GM18526 (cell line): Measurements from ENCODE around the gene ARPP21.

ENCODE experiments used
- POLR2A ChIP-seq: IDR thresholded peaks from 3 replicates; pipeline ENCODE4 v1.6.1; 2011; ENCODE audit not compliant: insufficient read length; ENCODE audit errors: extremely low read depth

The ARPP21 gene

DNA sequence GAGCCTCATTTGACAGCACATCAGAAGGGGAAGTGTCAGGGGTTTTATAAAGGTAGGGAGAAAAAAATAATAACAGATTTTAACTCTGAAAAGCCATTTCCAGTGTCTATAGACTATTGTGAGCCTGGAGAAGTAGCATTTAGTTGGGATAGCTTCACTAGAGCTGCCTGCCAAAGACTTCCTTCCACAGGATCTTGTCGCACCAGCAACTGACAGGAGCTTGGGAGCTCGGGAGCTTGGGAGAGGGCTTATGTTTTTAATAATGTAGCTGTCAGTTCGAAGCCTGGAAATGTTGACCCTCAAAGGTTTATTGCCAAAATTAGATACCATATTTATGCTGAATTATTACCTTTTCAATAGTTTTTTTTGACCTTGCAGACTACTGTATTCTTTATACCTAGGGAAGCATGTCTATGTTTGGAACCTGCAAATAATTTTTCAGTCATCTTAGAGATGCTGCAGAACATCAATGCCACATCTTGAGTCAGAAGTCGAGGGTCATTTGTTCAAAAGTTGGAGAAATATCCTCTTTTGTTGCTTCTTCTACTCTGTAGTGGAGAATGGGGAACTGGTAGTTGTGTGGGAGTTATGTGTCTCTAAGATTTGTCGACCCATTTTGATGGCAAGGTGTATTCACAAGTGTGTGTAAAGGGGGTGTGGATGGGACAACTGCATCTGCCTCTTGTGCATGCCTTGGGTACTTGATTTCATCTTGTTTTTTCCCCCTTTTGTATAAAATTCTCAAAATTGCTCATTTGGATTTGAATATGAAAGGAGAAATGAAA, 41.7 kb downstream of the ARPP21 start:
- TF ChIP-seq POLR2A, result no peak

DNA sequence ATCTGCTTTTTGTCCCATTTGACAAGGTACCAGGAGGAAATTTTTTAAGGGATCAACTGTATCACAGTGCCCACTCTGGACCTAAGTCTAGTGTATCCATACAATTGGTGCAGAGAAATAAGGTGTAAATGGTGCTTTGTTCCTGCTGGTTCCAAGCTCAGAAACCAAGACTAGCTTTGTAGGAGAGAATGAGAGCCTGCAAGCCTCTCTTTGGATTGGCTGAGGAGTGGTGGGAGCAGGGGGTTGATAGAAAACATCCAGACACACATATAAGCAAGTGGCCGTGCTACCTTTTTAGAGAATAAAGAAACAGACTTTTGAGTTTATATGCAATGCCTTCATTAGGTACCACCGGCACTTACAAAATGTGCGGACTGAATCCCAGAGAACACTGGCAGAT, 45.8 kb downstream of the ARPP21 start:
- TF ChIP-seq POLR2A, result no peak

DNA sequence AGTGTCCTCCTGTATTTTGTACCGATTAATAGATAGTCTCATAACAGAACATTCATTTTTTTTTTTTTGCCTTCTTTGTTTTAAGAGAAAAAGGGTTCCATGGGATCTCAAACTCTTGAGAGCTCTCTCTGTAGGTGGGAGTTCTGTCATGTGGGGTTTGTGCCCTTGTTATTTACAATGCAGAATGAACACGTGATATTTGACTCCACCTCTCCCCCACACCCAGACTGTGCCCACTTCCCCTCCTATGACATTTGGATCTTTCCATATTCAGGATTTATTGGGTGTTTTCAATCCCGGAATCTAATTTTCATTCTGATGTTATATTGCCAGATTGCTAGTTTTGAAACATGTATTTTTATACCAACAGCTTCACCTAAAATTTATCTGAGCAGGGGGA, 49.5 kb downstream of the ARPP21 start:
- no peak for TF ChIP-seq POLR2A

DNA sequence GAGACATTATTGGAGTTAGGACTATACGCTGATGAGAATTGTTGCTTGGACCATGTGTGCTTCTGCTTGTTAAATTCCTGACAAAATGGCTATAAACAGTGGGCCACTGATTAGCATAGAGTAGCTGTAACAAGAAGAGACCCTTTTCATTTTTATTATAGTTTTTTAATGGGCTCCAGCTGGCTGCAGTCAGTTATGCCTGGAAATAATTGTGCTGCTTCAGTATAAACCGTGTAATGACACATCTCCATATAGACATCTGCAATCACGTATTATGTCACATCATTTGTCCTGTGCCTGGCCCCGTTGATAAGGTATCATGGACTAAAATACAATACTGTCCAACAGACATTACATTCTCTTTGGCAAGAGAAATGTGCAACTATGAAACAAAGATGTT, 50.9 kb downstream of the ARPP21 start:
- TF ChIP-seq POLR2A, result no peak

DNA sequence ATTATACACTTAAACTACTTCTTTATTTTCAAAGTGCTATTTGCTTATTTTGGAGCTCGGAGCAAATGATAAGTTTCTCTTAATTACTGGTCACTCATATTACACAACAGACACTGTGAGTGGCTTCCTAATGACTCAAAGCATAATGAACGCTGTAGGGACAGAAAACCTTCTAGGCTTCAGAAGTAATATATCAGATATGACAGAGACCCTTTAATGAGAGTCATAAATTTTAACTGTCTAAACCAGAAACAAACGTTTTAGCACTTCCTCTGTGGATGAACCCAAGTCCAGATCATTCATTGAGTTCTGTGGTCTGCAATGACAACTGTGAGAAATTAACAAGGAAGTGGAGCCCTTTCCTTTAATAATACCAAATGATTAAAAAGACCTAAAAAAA, 66.6 kb downstream of the ARPP21 start:
- TF ChIP-seq POLR2A, result no peak

DNA sequence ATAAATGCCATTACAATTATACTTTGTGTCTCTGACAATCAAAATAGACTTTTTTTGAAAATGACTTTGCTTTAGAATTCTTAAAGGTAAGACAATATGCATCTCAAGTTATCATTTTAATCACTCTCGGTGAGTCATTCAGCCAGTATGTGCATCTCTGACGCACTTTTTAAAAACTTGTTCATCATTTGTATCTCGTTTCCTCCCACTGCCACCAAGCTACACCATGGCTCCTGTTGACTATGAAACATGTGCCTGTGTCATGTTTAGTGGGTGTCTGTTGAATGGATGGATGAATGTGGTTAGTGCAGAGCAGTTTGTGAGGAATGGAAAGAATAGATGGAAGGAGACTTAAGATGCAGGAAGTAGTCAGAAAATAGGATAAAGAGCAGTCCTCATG, 68.6 kb downstream of the ARPP21 start:
- no peak for TF ChIP-seq POLR2A

DNA sequence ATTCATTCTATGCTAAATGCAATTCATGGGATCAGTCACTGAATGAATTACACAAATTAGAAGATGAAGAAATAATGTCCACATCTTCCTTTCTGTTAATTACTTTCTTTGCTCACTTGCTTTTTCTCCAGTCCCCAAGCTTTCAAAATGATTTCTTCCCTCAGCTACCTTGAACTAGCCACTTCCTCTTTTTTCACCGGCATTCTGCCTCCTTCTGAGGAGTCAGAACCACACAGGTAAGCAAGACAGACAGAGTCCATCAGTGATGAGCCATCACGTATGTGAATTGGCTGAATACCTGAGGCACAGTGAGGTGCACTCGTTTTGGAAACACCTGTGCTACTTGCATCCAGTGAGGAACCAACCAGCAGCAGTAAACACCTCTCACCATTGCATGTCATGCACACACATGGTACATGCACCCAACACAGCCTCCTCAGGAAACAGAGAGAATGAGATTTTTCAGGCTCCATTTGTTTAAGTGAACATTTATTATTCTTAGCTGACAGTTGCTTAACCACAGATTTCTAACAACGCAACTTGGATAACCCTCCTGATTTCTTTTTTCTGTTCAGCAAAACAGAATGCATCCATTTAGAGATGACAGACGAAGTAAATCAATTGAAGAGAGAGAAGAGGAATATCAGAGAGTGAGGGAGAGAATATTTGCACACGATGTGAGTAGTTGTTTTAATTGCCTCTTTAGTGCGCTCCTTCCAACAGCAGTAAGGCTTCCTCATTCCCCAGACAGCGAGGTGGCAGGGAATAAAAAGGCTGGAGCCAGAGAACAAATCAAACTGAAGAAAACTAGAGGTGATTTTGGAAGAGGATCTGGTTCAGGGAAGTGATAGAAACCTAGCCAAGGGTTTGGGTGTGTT, 69.3 kb downstream of the ARPP21 start:
- no peak for TF ChIP-seq POLR2A

DNA sequence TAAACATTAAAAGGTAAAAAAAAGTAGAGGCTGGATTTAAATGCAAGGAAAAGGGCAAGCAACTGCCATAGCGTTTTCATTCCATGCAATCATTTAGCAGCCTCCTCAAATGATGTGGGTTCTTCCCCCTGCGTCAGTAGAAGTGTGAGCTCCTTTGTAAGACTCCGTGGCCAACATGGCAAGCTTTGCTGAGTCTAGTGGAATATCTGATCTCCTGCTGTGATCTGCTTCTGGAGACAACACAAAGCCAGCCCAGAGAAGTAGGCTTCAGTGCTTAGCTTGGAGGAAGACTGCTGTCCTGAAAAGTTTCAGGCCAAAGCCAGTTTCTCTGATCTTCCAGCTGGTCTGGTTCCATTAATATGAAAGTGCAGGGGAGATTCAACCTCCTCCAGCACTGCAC, 70.4 kb downstream of the ARPP21 start:
- no peak for TF ChIP-seq POLR2A

DNA sequence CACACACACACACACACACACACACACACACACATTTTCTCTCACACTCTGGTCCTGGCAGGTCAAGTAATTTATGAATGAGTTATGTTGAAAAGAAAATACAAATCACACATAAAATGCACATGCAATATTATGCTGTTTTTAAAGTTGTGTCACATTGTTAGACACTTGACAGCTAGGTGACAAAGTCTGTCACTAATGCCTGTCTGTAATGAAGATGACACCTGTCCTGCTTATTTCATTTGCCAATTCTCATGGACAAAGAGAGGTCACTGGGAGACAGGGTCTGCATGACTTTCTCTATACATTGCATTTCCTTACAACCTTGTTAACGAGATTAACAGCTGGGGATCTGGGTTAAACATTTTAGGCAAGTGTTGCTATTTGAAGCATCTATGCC, 71.2 kb downstream of the ARPP21 start:
- no peak for TF ChIP-seq POLR2A

DNA sequence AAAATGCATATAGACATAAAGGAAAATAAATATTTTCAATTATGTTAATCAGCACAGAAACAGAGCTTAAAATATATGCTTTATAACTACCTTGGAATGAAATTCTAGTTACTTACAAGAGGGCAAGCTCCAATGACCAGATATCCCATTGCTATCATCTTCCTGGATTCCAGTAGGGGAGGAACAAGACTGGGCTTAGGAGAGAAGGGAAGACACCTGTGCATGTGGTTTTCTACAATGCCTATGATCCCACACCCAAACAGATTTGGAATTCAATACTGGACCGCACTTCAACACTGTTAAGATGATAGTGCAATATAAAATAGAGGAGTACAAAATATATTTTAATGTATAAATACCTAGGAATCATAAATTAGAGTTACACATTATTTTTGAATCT, 79.6 kb downstream of the ARPP21 start:
- no peak for TF ChIP-seq POLR2A

DNA sequence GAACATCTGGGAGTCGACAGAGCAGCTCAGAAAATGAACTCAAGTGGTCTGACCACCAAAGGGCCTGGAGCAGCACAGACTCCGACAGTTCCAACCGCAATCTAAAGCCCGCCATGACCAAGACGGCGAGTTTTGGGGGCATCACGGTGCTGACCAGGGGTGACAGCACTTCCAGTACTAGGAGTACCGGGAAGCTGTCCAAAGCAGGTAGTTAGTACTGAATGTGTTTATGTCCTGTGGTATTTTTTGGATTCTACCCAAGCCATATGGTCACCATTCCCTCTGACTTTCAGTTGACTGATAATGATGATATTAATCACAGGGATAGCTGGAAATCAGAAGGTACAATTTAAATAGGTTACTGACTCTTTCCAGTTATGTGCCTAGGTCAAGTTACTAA, 82.3 kb downstream of the ARPP21 start:
- TF ChIP-seq POLR2A, result no peak

DNA sequence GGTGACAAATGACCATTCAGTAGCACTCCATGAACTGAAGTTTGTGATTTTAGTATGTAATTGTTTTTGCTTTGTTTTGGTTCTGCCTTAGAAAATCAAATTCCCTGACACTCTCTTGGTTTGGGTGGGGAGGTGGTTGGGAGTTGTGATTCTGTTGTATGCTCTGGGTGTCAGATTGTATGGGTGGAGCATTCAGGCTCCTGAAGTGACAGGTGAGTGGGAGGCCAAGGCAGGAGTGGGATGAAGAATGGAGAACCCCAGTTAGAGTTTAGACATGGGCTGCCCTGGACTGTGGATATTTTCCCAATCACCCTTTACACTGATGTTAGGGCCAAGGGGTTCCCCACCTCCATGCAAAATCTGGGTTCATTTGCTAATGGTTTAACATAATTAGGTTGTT, 83.6 kb downstream of the ARPP21 start:
- no peak for TF ChIP-seq POLR2A

DNA sequence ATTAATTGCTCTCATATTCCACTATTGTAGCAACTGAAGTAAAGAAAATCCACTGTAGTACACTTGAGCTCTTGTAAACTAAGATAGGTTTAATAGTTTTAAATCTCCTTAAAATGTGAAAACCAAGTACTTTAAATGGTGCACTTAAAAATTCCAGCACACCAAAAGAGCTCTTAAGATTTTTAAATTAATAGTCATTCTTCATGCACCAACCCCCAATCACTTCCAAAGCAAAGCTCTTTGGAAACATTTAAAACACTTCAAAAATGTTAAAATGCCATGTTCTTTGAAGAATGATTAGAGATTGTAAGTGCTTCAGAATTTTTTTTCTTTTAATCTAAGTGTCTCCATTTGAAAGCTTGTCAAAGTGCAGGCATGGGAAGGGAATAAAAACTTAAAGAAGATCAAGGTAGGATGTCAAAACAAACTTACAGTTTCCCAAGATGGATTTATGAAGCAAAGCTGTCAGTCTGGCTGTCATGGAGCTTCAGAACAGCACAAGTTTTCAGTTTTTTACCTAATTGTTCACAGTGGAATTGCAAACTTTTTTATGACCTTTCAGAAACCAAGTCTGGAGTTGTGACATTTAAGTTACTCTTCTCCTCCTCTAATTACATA, 84.3 kb downstream of the ARPP21 start:
- no peak for TF ChIP-seq POLR2A

DNA sequence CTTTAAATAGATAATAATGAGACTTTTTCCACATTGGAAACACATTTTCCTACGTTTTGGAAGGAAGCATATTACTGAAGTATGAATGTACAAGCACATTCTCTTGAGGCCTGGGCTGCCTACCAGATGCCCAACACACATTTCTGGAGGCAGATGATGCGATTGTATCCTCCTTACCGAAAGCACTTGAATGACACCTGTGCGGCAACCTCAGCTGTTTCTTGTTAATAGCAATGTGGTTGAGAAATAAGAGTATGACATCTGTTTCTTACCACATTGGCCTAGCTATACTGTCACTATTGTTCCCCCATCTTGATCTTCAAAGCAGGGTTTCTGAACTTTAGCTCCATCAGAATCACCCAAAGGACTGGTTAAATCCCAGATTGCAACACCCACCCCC, 84.8 kb downstream of the ARPP21 start:
- TF ChIP-seq POLR2A, result no peak

DNA sequence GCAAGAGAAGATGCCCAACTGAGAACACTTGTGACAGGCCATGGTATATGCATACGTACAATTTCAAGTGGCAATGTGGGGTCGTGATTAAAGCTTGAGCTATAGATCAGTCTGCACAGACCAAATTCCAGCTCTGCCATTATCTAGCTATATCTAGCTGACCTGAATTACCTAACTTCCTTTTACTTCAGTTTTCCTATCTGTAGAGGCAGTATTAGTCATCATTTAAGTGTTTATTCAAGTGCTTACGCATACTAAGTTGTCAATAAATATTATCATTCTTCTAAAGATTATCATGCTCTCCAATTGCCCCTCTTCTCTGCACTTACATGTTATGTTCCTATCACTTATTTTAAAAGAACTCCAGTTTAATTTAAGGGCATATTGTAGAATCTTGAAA, 87.9 kb downstream of the ARPP21 start:
- no peak for TF ChIP-seq POLR2A

DNA sequence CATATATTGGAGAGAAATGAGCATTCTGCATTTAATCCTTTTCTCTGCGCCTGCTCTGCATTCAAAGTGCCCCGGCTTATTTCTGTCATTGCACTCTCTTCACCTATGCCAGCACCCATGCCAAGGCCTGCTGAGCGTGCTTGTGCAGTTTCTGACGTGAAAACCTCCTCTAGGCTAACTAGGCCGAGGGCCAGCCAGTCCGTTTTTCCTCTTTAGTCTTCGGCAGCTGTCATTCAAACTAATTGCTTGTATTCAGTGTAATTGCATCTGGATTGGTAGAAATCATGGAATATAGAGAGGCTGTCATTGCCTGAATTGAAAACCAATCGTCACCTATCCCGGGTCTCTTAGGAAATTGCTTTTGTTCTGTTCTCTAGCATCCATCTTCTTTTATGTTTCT, 94.0 kb downstream of the ARPP21 start:
- no peak for TF ChIP-seq POLR2A
